Central memory CD8-positive, alpha-beta T cell (primary cell): ENCODE data around the gene SFT2D3.
A peak's percentile ranks its signal among the peaks of the same experiment; 100 is the strongest.

Source experiments
- ATAC-seq: fragments of 150-1000 bp; cut with Tn5 transposase; replicated peaks from 2 replicates; pipeline ENCODE4 v1.10.0; 2022; ENCODE audit warnings: mild to moderate bottlenecking, moderate FRiP score, moderate number of reproducible peaks; ENCODE audit not compliant: poor library complexity, severe bottlenecking; ENCODE audit errors: extremely low read depth
- DNase-seq, 2 donors: peaks; one replicate each; pipeline ENCODE4 v3.0.0; 2021; ENCODE audit warnings: low spot score in 2 of 2
- H3K27ac Mint-ChIP-seq: one replicate; pipeline ENCODE4 v1.8.0; 2022; ENCODE audit warnings: low read depth, mild to moderate bottlenecking, moderate library complexity, mixed read lengths
- H3K27me3 Mint-ChIP-seq: one replicate; pipeline ENCODE4 v1.8.0; 2022; ENCODE audit warnings: mixed read lengths
- H3K36me3 Mint-ChIP-seq: one replicate; pipeline ENCODE4 v1.8.0; 2022; ENCODE audit warnings: mild to moderate bottlenecking, moderate library complexity, mixed read lengths; ENCODE audit not compliant: insufficient read depth
- H3K4me1 Mint-ChIP-seq: one replicate; pipeline ENCODE4 v1.8.0; 2022; ENCODE audit warnings: mixed read lengths
- H3K4me3 Mint-ChIP-seq: one replicate; pipeline ENCODE4 v1.8.0; 2022; ENCODE audit warnings: mild to moderate bottlenecking, moderate library complexity, mixed read lengths
- H3K9me3 Mint-ChIP-seq: one replicate; pipeline ENCODE4 v1.8.0; 2022; ENCODE audit warnings: mixed read lengths

SFT2D3 gene, protein sequence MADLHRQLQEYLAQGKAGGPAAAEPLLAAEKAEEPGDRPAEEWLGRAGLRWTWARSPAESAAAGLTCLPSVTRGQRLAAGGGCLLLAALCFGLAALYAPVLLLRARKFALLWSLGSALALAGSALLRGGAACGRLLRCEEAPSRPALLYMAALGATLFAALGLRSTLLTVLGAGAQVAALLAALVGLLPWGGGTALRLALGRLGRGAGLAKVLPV

DNA sequence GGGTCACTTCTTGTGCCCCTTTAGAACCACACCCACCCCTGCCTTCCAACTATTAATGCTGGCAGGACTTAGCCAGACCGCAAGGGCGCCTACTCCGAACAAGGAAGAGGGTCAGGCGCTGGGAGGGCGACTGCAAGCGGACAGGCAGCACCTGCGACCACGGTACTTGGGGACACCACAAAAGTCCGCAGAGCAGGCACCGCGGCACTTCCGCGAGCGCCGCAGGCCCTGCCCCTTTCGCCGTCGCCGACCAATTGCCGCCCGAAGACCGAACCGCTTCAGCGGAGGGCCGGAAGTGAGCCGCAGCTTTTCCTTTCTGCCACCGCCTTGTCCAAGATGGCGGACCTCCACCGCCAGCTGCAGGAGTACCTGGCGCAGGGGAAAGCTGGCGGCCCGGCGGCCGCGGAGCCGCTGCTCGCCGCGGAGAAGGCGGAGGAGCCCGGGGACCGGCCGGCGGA lies at the start of gene SFT2D3:
TSS of gene SFT2D3 (plus strand) at position 305 of the 458 bp plus-strand sequence. CDS start at position 337, 32 bp downstream.
- Mint-ChIP-seq H3K4me1 (peaks cover 29% of the 10 kb centered on the region), H3K4me3 (peak within 1 kb of the TSS; percentile 88), H3K36me3 (peaks cover 24% of the 10 kb centered on the region), H3K9me3 (no peaks in the 10 kb centered on the region), H3K27ac (peak within 1 kb of the TSS; percentile 94), H3K27me3 (no peaks in the 10 kb centered on the region)
- peak; percentile 78 for ATAC-seq
- peak; percentile 81 to 83 for DNase-seq

DNA sequence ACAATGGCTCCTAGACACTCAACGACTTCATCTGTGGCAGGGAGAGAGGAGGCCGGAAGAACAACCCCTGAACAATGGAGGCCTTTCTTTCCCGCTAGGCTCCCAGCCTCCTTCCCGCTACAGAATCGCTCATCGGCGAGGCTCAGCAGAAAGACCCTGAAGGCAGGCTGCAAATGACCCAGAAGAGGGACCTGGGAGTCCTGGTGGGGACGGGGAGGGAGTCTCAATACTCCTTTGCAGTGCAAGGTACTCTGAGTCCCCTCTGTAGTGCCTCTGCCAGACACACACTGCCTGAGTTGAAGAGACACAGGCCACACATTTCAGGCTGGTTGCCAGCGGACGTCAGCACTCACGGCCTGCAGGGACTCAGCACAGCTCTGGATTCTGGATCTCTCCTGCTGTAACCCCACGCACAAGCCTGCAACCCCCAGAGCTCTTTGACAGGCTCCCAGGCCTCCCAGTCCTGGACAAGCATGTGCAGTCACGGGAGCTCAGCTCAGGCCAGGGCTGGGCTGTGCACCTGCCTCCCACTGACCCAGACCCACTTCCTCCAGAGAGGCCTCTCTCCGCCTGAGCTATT lies 49.2 kb upstream of the SFT2D3 start:
- Mint-ChIP-seq H3K4me3 (no peak overlapping the region), H3K9me3 (no peaks in the 10 kb centered on the region), H3K36me3 (peaks cover 5% of the 10 kb centered on the region), H3K27me3 (peaks cover 15% of the 10 kb centered on the region), H3K4me1 (peaks cover 5% of the 10 kb centered on the region), H3K27ac (no peak overlapping the region)
- ATAC-seq (no peak), DNase-seq (no peak)

DNA sequence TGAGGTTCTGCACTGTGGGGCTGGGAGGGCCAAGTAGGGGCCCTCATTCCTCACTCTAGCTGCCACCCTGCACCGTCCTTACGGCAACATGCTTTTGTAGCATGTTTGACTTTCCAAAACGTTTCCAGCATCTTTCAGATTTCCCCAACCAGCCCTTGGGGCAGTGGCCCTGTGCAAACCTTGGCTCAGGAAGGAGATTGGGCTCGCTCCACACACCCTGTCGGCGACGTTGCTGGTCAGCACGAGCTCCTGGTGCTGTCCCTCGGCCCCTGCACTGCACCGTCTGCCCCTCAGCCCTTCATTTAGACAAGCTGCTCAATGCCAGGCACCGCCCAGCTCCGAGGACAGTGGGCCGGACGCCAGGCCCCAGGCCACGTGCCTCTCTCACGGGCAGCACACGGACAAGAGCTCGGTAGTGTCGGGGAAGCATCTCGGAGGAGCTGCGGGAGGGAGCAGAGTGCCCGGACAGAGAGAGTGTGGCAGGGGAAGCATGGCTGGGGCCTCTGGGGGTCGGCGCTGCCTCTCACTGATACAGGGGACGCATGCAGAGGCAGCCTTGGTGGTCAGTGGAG lies 48.4 kb upstream of the SFT2D3 start:
- Mint-ChIP-seq H3K27me3 (peaks cover 15% of the 10 kb centered on the region), H3K4me3 (no peak overlapping the region), H3K9me3 (no peaks in the 10 kb centered on the region), H3K36me3 (peaks cover 2% of the 10 kb centered on the region), H3K27ac (no peak overlapping the region), H3K4me1 (peaks cover 5% of the 10 kb centered on the region)
- ATAC-seq = no peak
- no peak for DNase-seq

DNA sequence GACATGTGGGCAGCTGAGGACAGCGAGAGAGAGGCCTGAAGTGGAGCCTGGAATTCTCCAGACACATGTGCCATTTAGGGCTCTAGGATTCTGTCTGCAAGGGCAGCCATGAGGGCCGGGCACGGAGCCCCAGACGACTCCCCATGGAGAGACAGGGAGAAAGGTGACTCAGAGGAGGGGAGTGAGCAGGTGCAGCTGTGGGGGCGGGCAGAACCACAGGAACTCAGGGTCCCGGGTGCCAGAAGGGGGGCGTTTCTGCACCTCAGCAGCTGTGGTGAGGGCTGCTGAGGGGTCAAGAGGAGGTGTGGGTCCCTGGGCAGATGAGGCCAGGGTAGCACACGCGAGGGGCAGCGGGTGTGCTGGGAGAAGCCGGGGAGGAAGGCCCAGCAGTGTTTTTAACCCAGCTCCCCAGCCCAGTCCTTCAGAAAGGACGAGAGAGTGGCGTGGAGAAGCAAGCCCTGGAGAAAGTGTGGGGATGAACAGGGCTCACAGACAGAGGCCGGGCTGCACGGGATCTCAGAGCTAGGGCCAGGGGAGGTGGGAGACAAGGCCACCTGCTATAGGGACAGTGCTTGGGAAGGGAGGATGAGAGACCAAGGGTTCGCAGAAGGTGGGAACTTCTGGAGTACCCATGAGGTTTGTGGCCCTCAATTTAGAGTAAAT lies 47.7 kb upstream of the SFT2D3 start:
- Mint-ChIP-seq H3K4me1 (peaks cover 5% of the 10 kb centered on the region), H3K9me3 (no peaks in the 10 kb centered on the region), H3K36me3 (peaks cover 1% of the 10 kb centered on the region), H3K27ac (no peak overlapping the region), H3K4me3 (no peak overlapping the region), H3K27me3 (peaks cover 15% of the 10 kb centered on the region)
- ATAC-seq = no peak
- DNase-seq = no peak

DNA sequence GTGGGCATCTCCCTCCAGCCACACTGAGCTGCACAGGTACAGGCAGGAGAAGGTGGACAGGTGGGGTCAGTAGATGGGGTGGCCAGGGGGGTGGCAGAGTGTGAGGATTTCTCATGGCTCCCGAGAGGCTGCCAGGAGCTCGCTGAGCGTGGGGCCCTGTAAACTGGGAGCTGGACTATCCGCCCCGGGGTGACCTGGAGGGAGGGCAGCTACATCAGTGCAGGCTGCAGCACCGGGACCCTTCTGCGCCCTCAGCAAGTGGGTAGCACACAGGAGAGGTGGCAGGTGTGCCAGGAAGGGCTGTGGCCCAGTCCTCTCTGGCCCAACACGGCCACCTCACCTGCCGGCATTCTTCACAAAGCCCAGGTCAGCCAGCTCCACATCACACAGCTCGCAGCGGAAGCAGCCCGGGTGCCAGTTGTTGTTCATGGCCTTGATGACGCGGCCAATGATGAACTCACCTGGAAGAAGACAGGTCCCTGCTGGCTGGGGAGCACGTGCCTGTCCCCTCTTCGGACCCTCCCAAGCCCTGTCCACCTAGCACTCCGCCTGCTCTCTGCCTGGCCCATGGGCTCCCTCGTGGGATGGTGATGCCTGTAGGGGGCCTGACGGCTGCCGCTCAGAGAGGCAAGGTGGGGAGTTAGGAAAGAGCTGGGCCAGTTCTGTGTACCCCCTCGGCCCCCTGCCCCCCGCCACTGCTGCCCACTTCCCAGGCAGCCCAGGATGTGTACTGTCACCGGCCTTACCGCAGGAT lies 47.0 kb upstream of the SFT2D3 start:
- H3K27me3 Mint-ChIP-seq = peaks cover 15% of the 10 kb centered on the region
- peaks cover 5% of the 10 kb centered on the region for H3K4me1 Mint-ChIP-seq
- H3K27ac Mint-ChIP-seq = no peak overlapping the region
- DNase-seq = no peak
- peaks cover 1% of the 10 kb centered on the region for H3K36me3 Mint-ChIP-seq
- no peak overlapping the region for H3K4me3 Mint-ChIP-seq
- ATAC-seq = no peak
- H3K9me3 Mint-ChIP-seq = no peaks in the 10 kb centered on the region

DNA sequence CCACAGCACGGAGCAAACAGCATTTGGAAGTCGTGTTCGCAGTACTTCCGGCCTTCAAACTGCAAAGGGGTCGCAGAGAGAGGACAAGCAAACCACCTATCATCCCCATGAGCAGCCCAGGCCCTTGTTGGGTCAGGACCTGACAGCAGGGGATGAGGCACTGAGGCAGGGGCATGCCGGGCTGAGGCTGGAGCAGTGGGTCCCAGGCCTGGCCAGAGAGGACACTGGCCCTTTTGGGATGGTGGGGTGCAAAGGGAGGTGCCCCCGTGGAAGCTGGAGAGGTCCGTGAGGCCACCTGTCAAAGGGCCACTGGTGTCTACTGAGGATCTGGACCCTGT lies 46.5 kb upstream of the SFT2D3 start:
- Mint-ChIP-seq H3K27ac (no peak overlapping the region), H3K4me1 (peaks cover under 1% of the 10 kb centered on the region), H3K36me3 (peaks cover 3% of the 10 kb centered on the region), H3K9me3 (no peaks in the 10 kb centered on the region), H3K4me3 (no peak overlapping the region), H3K27me3 (peaks cover 15% of the 10 kb centered on the region)
- no peak for DNase-seq
- no peak for ATAC-seq

DNA sequence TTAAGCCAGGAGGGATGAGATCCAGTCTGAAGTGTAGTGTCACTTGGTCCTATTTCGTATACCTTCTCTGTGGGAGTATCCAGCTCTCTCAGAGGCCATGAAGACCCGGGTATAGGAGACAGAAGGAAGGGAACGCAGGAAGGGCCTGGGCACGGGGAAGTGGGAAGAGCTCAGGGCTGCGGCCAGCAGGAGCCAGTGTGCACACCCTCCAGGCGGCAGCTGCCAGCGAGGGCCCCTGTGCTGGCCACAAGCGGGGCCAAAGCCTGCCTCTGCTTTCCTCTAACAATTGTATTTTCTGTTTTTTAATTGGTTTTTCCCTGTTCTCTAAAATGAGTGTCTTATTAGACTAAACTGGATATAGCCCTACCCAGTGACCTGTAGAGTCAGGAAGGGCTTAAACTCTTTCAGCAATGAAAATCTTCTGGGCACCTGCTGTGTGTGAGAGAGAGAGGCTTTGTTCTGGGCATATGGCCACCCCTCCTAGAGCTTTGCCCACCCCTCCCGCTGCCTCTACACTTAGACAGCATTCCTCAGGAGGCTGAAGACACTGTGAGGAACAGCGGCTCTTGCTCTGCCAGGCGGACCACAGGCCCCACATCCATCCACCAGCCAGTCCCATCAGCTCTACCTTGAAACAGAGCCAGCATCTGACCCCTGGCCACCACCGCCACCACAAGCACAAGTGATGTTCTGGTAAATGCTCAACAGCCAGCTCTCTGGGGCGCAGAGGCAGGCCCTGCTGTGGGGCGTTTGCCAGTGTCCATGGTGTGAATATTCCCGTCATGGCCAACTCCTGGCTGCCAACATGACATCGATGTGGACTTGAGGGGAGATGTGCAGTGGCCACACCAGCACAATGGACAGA lies 45.9 kb upstream of the SFT2D3 start:
- no peaks in the 10 kb centered on the region for H3K9me3 Mint-ChIP-seq
- peaks cover 17% of the 10 kb centered on the region for H3K27me3 Mint-ChIP-seq
- DNase-seq (no peak), ATAC-seq (no peak)
- H3K4me3 Mint-ChIP-seq = no peak overlapping the region
- H3K27ac Mint-ChIP-seq = no peak overlapping the region
- no peaks in the 10 kb centered on the region for H3K4me1 Mint-ChIP-seq
- peaks cover 3% of the 10 kb centered on the region for H3K36me3 Mint-ChIP-seq

DNA sequence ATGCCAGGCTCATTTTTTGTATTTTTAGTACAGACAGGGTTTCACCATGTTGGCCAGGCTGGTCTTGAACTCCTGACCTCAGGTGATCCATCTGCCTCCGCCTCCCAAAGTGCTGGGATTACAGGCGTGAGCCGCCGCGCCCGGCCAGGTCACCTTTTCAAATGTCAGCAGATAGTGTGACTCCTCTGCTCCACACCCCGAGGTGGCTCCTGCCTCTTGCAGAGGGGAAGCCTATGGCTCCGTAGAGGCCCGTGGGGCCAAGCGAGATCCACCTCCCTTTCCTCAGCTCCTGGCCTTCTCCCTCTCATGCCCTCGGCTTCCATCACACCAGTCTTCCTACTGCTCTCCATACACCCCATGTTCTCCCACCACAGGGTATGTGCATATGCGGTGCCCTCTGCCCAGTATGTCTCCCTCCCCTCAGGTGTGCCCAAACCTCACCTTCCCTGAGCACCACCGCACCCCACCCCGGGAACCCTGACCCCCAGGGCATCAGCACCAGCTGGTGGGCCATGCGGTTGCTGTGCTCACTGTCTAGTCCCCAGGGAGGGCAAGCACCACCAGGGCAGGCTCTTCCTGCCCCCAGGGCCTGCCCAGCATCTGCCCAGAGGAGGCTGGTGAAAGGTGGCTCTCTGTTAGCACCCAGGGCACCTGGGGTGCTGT lies 44.6 kb upstream of the SFT2D3 start:
- Mint-ChIP-seq H3K36me3 (peaks cover 3% of the 10 kb centered on the region), H3K9me3 (no peaks in the 10 kb centered on the region), H3K27ac (no peak overlapping the region), H3K4me3 (no peak overlapping the region), H3K27me3 (peaks cover 30% of the 10 kb centered on the region), H3K4me1 (no peaks in the 10 kb centered on the region)
- ATAC-seq (no peak), DNase-seq (no peak)

DNA sequence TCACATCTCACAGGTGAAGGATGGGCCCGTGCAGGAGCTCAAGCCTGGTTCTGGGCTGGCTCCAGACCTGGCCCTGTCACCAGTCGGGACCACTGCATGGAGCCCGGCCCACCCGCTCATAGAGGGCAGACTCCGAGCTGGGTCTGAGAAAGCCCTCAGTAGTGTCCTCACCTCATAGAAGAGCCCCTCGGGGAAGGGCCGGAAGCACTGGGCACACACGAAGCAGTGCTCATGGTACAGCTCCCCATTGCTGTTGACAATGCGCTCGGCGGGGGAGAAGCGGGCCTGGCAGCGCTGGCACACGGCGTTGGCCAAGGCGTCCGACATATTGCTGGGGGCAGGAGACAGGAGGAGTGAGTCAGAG lies 44.1 kb upstream of the SFT2D3 start:
- H3K27ac Mint-ChIP-seq = no peak overlapping the region
- H3K4me3 Mint-ChIP-seq = no peak overlapping the region
- DNase-seq (no peak), ATAC-seq (no peak)
- H3K27me3 Mint-ChIP-seq = peaks cover 35% of the 10 kb centered on the region
- H3K36me3 Mint-ChIP-seq = peaks cover 3% of the 10 kb centered on the region
- H3K4me1 Mint-ChIP-seq = no peaks in the 10 kb centered on the region
- H3K9me3 Mint-ChIP-seq = no peaks in the 10 kb centered on the region

DNA sequence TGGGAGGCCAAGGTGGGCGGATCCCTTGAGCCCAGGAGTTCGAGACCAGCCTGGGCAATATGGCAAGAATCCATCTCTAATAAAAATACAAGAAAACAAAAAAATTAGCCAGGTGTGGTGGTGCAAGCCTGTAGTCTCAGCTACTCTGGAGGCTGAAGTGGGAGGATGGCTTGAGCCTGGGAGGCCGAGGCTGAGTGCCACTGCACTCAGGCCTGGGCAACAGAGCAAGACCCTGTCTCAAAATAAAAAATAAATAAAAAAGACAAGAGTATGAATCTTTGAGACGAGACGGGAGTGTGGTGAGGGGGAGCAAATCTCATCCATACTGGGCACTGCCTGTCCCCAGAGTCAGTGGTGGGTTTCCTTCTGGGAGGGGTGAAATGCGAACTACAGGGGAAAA lies 43.2 kb upstream of the SFT2D3 start:
- no peak overlapping the region for H3K27ac Mint-ChIP-seq
- H3K4me3 Mint-ChIP-seq = no peak overlapping the region
- H3K4me1 Mint-ChIP-seq = no peaks in the 10 kb centered on the region
- H3K27me3 Mint-ChIP-seq = peaks cover 34% of the 10 kb centered on the region
- H3K9me3 Mint-ChIP-seq = no peaks in the 10 kb centered on the region
- H3K36me3 Mint-ChIP-seq = peaks cover 2% of the 10 kb centered on the region
- no peak for ATAC-seq
- no peak for DNase-seq

DNA sequence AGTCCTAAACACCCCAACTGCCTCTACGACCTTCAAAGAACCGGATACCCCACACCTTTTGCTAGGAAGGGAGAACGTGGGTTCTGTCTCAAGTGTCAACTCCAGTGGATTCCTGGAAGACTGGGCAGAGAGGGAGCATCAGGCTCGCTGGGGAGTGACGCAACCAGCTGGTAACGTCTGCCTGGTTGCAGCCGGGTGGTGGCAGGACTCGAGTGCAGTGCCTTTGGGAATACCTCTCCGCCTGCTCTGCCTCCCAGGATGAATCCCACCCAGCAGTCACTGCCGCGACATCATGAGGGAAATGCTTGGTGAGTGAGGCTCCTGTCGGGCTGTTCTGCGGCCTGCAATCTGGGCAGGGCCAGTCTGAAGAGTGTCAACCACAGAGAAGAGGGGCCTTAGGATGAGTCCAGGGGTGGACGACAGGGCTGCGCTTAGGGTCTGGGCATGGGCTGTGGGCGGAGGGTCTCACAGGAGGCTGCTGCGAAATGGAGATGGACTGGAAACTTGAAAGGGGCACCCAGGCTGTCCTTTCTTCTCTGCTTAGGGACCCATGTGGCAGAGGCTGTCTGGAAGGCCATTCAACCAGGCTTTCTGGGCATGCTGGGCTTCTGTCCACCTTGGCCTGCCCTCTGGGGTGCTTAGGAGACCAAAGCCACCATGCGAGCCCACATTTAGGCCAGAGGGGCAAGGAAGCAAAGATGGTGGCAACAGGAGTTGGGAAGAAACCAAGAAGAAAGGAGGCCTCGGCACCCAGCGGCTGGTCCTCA lies 42.5 kb upstream of the SFT2D3 start:
- Mint-ChIP-seq H3K9me3 (no peaks in the 10 kb centered on the region), H3K27ac (no peak overlapping the region), H3K4me1 (no peaks in the 10 kb centered on the region), H3K4me3 (no peak overlapping the region), H3K27me3 (peaks cover 34% of the 10 kb centered on the region), H3K36me3 (peaks cover 2% of the 10 kb centered on the region)
- DNase-seq = no peak
- ATAC-seq = no peak
